ENCODE data around the gene GRK4. TPM values are rescaled to one million over a fixed set of nuclear protein-coding genes. Genes with fewer than 3 reads are reported as not detected.

GRK4 gene
- total RNA-seq, 1 donor from 2014 or later = 9.3 TPM

- Mint-ChIP-seq H3K4me1 (ENCODE audit: unreplicated experiment) (peaks cover 33% of the 10 kb centered on the region), H3K27me3 (no peaks in the 10 kb centered on the region), H3K36me3 (peaks cover 7% of the 10 kb centered on the region), H3K9me3 (no peaks in the 10 kb centered on the region), H3K4me3 (peak overlapping the region; percentile 89), H3K27ac (peak overlapping the region; percentile 95)
- TF ChIP-seq, protein P1, sequence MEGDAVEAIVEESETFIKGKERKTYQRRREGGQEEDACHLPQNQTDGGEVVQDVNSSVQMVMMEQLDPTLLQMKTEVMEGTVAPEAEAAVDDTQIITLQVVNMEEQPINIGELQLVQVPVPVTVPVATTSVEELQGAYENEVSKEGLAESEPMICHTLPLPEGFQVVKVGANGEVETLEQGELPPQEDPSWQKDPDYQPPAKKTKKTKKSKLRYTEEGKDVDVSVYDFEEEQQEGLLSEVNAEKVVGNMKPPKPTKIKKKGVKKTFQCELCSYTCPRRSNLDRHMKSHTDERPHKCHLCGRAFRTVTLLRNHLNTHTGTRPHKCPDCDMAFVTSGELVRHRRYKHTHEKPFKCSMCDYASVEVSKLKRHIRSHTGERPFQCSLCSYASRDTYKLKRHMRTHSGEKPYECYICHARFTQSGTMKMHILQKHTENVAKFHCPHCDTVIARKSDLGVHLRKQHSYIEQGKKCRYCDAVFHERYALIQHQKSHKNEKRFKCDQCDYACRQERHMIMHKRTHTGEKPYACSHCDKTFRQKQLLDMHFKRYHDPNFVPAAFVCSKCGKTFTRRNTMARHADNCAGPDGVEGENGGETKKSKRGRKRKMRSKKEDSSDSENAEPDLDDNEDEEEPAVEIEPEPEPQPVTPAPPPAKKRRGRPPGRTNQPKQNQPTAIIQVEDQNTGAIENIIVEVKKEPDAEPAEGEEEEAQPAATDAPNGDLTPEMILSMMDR (conservative IDR thresholded peaks at IDR 0.05) = no peak
- DNase-seq (ENCODE audit: extremely low spot score, unreplicated experiment) = no peak
Measured at GRCh38 chr4:2961811-2962441, 1.4 kb upstream of the GRK4 start.

GRCh38 chr4:2962614-2963174, 677 bp upstream of the GRK4 start:
- Mint-ChIP-seq H3K27me3 (no peaks in the 10 kb centered on the region), H3K4me1 (ENCODE audit: unreplicated experiment) (peaks cover 30% of the 10 kb centered on the region), H3K36me3 (peaks cover 7% of the 10 kb centered on the region), H3K27ac (peak overlapping the region; percentile 95), H3K9me3 (no peaks in the 10 kb centered on the region), H3K4me3 (peak overlapping the region; percentile 89)
- no peak for DNase-seq (ENCODE audit: extremely low spot score, unreplicated experiment)
- TF ChIP-seq, protein P1 (conservative IDR thresholded peaks at IDR 0.05) = no peak

DNA sequence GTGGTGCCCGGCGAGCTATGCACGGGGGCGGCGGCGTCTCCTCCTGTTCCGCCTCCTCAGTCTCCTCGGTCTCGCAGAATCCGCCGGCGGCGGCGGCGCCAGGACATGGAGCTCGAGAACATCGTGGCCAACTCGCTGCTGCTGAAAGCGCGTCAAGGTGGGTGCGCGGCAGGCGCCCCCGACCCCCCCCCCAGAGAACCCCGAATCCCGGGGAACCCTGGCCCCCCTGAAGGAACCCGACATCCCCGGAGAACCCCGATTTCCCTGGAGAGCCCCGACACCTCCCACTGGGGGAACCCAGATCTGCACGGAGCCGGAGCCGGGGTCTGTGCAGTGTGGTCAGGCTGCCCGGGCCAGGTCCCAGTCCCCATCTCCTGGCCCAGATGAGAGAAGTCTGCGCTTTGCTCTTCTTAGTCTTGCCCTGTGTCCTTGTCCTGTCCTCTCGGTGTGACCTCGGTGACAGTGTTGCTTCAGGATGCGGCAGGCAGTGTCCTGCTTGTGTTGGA, 648 bp downstream of the GRK4 start:
- Mint-ChIP-seq H3K27ac (peak overlapping the region; percentile 63), H3K4me3 (peak overlapping the region; percentile 91), H3K36me3 (peaks cover under 1% of the 10 kb centered on the region), H3K9me3 (no peaks in the 10 kb centered on the region), H3K27me3 (no peaks in the 10 kb centered on the region), H3K4me1 (ENCODE audit: unreplicated experiment) (peaks cover 16% of the 10 kb centered on the region)
- no peak for DNase-seq (ENCODE audit: extremely low spot score, unreplicated experiment)
- TF ChIP-seq, protein P1 (conservative IDR thresholded peaks at IDR 0.05) = peak; percentile 7

DNA sequence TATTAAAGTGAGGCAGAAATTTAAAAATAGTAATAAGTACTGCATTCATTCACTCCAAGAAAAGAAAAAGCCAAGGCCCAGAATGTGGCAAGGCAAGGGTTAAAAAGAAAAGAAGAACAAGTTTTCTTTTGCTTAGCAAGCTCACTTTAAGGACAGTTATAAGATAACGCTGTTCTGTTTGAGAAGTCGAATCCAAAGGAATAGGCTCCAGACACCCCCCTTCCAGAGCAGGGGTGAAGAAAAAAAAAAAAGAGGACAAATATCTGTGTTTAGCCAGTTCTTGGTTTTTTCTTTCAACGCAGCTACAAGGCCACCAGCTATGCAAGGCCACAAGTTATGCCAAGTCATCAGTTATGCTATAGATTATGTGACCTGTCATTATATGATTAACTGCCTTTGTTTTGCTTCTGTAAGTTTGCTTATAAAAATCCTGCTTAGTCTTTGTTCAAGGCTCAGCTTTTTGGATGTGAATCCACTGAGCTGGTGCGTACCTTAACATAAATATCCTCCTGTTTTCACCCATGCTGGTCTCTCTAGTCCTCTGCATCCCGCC, 1.4 kb downstream of the GRK4 start:
- Mint-ChIP-seq H3K27me3 (no peaks in the 10 kb centered on the region), H3K9me3 (no peaks in the 10 kb centered on the region), H3K27ac (peak overlapping the region; percentile 63), H3K36me3 (no peaks in the 10 kb centered on the region), H3K4me3 (peak overlapping the region; percentile 91), H3K4me1 (ENCODE audit: unreplicated experiment) (peaks cover 15% of the 10 kb centered on the region)
- DNase-seq (ENCODE audit: extremely low spot score, unreplicated experiment) = no peak
- TF ChIP-seq, protein P1 (conservative IDR thresholded peaks at IDR 0.05) = no peak

- peak overlapping the region; percentile 21 for H3K27ac Mint-ChIP-seq
- H3K36me3 Mint-ChIP-seq = no peaks in the 10 kb centered on the region
- H3K27me3 Mint-ChIP-seq = no peaks in the 10 kb centered on the region
- TF ChIP-seq, protein P1 (conservative IDR thresholded peaks at IDR 0.05) = no peak
- peak overlapping the region; percentile 91 for H3K4me3 Mint-ChIP-seq
- no peaks in the 10 kb centered on the region for H3K9me3 Mint-ChIP-seq
- peaks cover 15% of the 10 kb centered on the region for H3K4me1 Mint-ChIP-seq (ENCODE audit: unreplicated experiment)
- DNase-seq (ENCODE audit: extremely low spot score, unreplicated experiment) = no peak
Measured at GRCh38 chr4:2965262-2965661, 1.9 kb downstream of the GRK4 start.
